Activated CD4-positive, alpha-beta memory T cell treated with anti-CD3 and anti-CD28 coated beads for 36 hours (primary cell): ENCODE measurements around the gene MEOX1. TPM values are rescaled to one million over a fixed set of nuclear protein-coding genes. Genes with fewer than 3 reads are reported as not detected.
A peak's percentile ranks its signal among the peaks of the same experiment; 100 is the strongest.
"Not testable (repeated sequence)": the region's sequence is repeated elsewhere in the genome, so short reads cannot be mapped to it uniquely, and the experiment has no call there.

ENCODE experiments used
- CTCF ChIA-PET: fragments of 350-600 bp; sonication (Branson Sonifier 250); formaldehyde crosslinking; loops from one replicate; lab custom pipeline; 2021; ENCODE audit warnings: antibody characterized with exemption, inconsistent platforms; lab: Charles Lee
- POLR2A ChIA-PET: fragments of 350-600 bp; sonication (Branson Sonifier 250); formaldehyde crosslinking; loops from one replicate; lab custom pipeline; 2021; ENCODE audit warnings: antibody characterized with exemption; lab: Charles Lee
- DNase-seq: peaks from one replicate; pipeline ENCODE4 v3.0.0-alpha.2; 2020
- H3K27ac Mint-ChIP-seq: one replicate; pipeline ENCODE4 v1.8.0; 2021; ENCODE audit warnings: mixed read lengths
- H3K27me3 Mint-ChIP-seq: one replicate; pipeline ENCODE4 v1.8.0; 2021; ENCODE audit warnings: mixed read lengths
- H3K36me3 Mint-ChIP-seq: one replicate; pipeline ENCODE4 v1.8.0; 2021; ENCODE audit warnings: mixed read lengths
- H3K4me1 Mint-ChIP-seq: one replicate; pipeline ENCODE4 v1.8.0; 2021; ENCODE audit warnings: low read depth, mixed read lengths
- H3K4me3 Mint-ChIP-seq: one replicate; pipeline ENCODE4 v1.8.0; 2021; ENCODE audit warnings: mild to moderate bottlenecking, mixed read lengths
- H3K9me3 Mint-ChIP-seq: one replicate; pipeline ENCODE4 v1.8.0; 2021; ENCODE audit warnings: mixed read lengths
- intact Hi-C: fragments of 100-400 bp; cut with micrococcal nuclease; formaldehyde crosslinking; loops from one replicate; pipeline ENCODE4 v1.15.1; 2023
- total RNA-seq, 2 experiments: library from RNA; stranded (reverse); gene quantifications; one replicate each; pipeline ENCODE4 v1.2.3, GENCODE V29; 2021

The MEOX1 gene
- total RNA-seq, 2 experiments from 2014 or later: 0.34 to 0.67 TPM

DNA sequence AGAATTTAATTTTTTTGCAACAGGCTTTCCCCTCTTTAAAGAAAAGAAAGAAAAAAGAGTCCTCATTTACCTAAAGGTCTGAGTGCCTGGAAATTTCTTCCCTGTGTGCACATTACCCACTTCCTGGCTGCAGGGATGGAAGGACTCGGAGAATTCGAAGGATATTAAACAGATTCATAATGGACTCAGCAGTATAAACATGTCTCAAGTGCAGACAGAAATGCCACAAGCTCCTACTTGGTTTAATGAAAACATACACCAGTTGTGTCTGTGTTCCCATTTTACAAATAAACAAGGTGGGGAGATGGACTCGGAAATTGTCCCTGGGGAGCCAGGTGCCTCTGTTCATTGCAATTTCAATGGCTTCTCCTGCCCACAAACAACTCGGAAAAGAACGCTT is 47.2 kb downstream of the MEOX1 start:
- H3K4me3 Mint-ChIP-seq: no peak overlapping the region
- H3K27me3 Mint-ChIP-seq: no peaks in the 10 kb centered on the region
- H3K27ac Mint-ChIP-seq: no peak overlapping the region
- CTCF ChIA-PET: interaction anchor here (1.5 kb wide), 1 partner anchor 38 kb away, joined by 5 read pairs; no protein-coding TSS in a partner anchor
- no peaks in the 10 kb centered on the region for H3K4me1 Mint-ChIP-seq
- POLR2A ChIA-PET: no interaction called here
- intact Hi-C loops: no loop called here
- H3K9me3 Mint-ChIP-seq: no peaks in the 10 kb centered on the region
- no peak for DNase-seq
- no peaks in the 10 kb centered on the region for H3K36me3 Mint-ChIP-seq

DNA sequence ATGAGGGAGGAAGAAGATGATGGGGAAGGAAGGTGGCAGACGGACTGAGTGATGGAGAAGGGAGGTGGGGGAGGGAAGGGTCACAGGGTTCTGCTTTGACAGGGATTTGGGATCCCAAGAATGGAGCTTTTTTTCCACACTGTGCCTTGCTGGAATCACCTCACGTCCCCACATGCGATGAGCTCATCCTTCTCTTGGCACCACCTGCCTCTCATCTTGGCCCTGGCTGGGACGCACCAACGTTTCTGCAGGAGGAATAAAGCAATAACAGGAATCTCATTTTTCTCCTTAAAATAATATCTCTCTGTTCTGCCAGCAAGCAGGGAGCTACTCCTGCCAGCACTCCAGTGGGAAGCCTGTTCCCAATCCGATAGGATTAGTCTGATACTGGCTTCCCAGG is 47.8 kb downstream of the MEOX1 start:
- Mint-ChIP-seq H3K4me1 (no peaks in the 10 kb centered on the region), H3K36me3 (no peaks in the 10 kb centered on the region), H3K27ac (no peak overlapping the region), H3K27me3 (no peaks in the 10 kb centered on the region), H3K9me3 (no peaks in the 10 kb centered on the region), H3K4me3 (no peak overlapping the region)
- ChIA-PET CTCF (no interaction called here), POLR2A (no interaction called here)
- intact Hi-C loops: no loop called here
- no peak for DNase-seq

GRCh38 chr17:43612515-43612914 is 49.2 kb downstream of the MEOX1 start:
- no peaks in the 10 kb centered on the region for H3K9me3 Mint-ChIP-seq
- peaks cover 5% of the 10 kb centered on the region for H3K4me1 Mint-ChIP-seq
- intact Hi-C loops: no loop called here
- no peak overlapping the region for H3K4me3 Mint-ChIP-seq
- H3K27ac Mint-ChIP-seq: no peak overlapping the region
- ChIA-PET POLR2A (no interaction called here), CTCF (interaction anchor here (1.9 kb wide), 1 partner anchor 61 kb away, joined by 7 read pairs; no protein-coding TSS in a partner anchor)
- no peak for DNase-seq
- no peaks in the 10 kb centered on the region for H3K27me3 Mint-ChIP-seq
- H3K36me3 Mint-ChIP-seq: no peaks in the 10 kb centered on the region

DNA sequence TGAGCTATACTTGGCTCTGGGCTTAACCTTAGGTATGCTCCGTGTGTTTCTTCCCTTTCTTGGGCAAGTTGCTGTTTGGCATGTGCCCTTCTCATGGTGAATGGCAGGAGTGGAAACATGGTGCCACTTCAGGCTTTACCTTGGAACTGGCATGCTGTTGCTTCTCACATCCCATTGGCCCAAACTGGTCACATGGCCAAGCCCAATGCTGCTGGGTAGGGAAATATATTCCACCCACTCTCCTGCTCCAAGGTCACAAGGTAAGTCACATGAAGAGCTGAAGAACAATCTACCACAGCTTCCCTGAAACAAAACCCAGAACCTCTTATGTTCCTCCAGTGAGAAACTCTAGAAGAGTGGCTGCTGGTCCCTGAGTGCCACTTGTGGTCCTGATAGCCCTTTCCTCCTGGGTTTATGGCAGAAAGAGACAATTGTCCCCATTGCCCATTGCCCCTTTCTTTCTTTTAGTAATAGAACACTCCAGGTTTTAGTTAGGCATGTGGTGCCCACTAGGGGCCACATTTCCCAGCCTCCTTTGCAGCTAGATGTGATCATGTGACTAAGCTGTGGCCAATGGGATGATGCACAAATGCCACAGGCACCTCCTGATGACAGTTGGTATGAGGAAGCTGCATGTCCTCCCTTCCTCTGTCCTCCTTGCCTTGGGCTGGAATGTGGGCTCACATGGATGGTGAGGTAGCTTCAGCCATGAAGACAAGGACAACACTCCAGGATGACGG is 50.3 kb downstream of the MEOX1 start:
- H3K4me3 Mint-ChIP-seq: no peak overlapping the region
- intact Hi-C loops: no loop called here
- POLR2A ChIA-PET: no interaction called here

DNA sequence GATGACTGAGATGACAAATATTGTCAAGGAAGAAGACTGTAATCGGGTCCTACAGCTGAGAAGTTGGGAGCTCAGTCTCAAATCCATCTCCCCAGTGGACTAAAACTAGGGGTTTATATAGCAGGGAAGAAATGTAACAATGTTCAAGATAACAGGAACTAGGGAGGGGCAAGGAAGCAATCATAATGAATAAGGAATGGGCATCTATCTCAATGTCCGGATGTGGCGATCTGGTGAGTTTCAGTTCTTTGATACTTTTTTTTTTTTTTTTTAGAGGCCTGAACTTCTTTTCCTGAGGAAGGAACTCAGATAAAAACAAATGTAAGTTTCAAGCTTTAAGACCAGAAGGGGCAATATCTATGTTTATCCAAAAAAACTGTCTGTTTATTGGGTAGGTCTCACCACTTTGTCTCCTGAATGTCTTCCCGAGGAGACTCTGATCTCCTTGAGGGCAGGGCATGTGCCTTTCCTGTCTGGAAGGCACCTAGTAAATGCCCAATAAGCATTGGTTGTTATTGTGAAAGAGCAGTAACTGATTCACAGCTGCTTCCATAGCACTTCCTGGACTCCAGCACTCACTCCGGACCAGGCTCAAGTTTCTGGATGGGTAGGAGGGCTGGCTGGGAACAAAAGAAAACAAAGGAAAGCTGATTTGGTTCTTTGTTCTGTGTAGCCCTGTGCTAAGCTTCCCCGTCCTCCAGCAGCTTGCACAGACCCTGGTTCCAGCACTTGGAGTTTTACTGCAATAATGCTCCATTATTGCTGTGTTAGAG is 51.9 kb downstream of the MEOX1 start:
- DNase-seq: no peak
- ChIA-PET CTCF (interaction anchor here (1.5 to 1.8 kb wide), 3 partner anchors 33 to 156 kb away, joined by 4 to 8 read pairs (median 5); no protein-coding TSS in a partner anchor), POLR2A (interaction anchor here (0.6 kb wide), 1 partner anchor 58 kb away, joined by 3 read pairs; no protein-coding TSS in a partner anchor)
- H3K4me1 Mint-ChIP-seq: peaks cover 5% of the 10 kb centered on the region
- no peaks in the 10 kb centered on the region for H3K36me3 Mint-ChIP-seq
- no peak overlapping the region for H3K27ac Mint-ChIP-seq
- H3K27me3 Mint-ChIP-seq: no peaks in the 10 kb centered on the region
- intact Hi-C loops: no loop called here
- no peaks in the 10 kb centered on the region for H3K9me3 Mint-ChIP-seq
- no peak overlapping the region for H3K4me3 Mint-ChIP-seq

More for the DNA sequence above, 50.3 kb downstream of the MEOX1 start:
- Mint-ChIP-seq H3K27ac (no peak overlapping the region), H3K4me1 (peaks cover 5% of the 10 kb centered on the region), H3K27me3 (no peaks in the 10 kb centered on the region), H3K9me3 (no peaks in the 10 kb centered on the region), H3K36me3 (no peaks in the 10 kb centered on the region)
- DNase-seq: peak; percentile 18
- CTCF ChIA-PET: interaction anchor here (0.9 to 1.9 kb wide), 2 partner anchors 35 to 63 kb away, joined by 5 to 7 read pairs; no protein-coding TSS in a partner anchor

- Mint-ChIP-seq H3K4me3 (no peak overlapping the region), H3K27ac (peak overlapping the region; percentile 45), H3K9me3 (no peaks in the 10 kb centered on the region), H3K36me3 (no peaks in the 10 kb centered on the region), H3K27me3 (no peaks in the 10 kb centered on the region), H3K4me1 (peaks cover 5% of the 10 kb centered on the region)
- ChIA-PET POLR2A (interaction anchor here (0.7 kb wide), 1 partner anchor 240 kb away, joined by 3 read pairs; no protein-coding TSS in a partner anchor), CTCF (interaction anchor here (1.5 to 1.8 kb wide), 2 partner anchors 32 to 65 kb away, joined by 5 to 8 read pairs; no protein-coding TSS in a partner anchor)
- peak; percentile 81 for DNase-seq
- intact Hi-C loops: loop anchor here (1.0 kb wide), 1 partner anchor 54 kb away; no protein-coding TSS in a partner anchor
These were observed 53.4 kb downstream of the MEOX1 start for GRCh38 chr17:43608313-43608712.

- H3K27me3 Mint-ChIP-seq: peaks cover 1% of the 10 kb centered on the region
- CTCF ChIA-PET: interaction anchor here (0.6 to 1.5 kb wide), 2 partner anchors 63 to 69 kb away, joined by 3 to 4 read pairs; no protein-coding TSS in a partner anchor
- POLR2A ChIA-PET: no interaction called here
- no peak for DNase-seq
- intact Hi-C loops: no loop called here
- H3K4me3 Mint-ChIP-seq: no peak overlapping the region
- H3K4me1 Mint-ChIP-seq: peaks cover 5% of the 10 kb centered on the region
- no peaks in the 10 kb centered on the region for H3K36me3 Mint-ChIP-seq
- no peaks in the 10 kb centered on the region for H3K9me3 Mint-ChIP-seq
- H3K27ac Mint-ChIP-seq: no peak overlapping the region
These were observed 57.2 kb downstream of the MEOX1 start for GRCh38 chr17:43604549-43604948.

DNA sequence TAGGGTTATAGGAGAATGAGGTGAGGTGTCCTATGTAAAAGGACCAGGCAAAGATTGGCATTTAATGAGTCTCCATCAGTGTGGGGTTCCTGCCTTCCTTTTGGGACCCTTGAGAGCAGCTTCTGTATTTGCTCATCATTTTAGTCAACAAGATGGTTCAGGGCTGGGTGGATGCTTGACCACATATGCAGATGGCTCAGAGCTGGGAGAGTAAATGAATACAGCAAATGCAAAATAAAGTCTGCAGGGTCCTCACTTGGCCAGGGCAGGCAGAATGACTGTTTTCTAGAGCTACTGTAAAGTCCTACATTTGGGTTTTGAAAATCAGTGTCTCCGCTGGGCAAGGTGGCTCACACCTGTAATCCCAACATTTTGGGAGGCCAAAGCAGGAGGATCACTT is 58.4 kb downstream of the MEOX1 start:
- POLR2A ChIA-PET: no interaction called here
- Mint-ChIP-seq H3K9me3 (no peaks in the 10 kb centered on the region), H3K36me3 (no peaks in the 10 kb centered on the region), H3K27me3 (peaks cover 1% of the 10 kb centered on the region), H3K27ac (no peak overlapping the region), H3K4me3 (no peak overlapping the region), H3K4me1 (peaks cover 2% of the 10 kb centered on the region)
- intact Hi-C loops: no loop called here
- CTCF ChIA-PET: interaction anchor here (0.6 to 1.5 kb wide), 2 partner anchors 26 to 70 kb away, joined by 3 to 4 read pairs; no protein-coding TSS in a partner anchor
- no peak for DNase-seq

- POLR2A ChIA-PET, H3K27ac Mint-ChIP-seq, H3K4me1 Mint-ChIP-seq, H3K36me3 Mint-ChIP-seq, CTCF ChIA-PET, intact Hi-C loops, H3K9me3 Mint-ChIP-seq, H3K4me3 Mint-ChIP-seq, DNase-seq, H3K27me3 Mint-ChIP-seq: not testable (repeated sequence)
These were observed 59.2 kb downstream of the MEOX1 start for GRCh38 chr17:43602556-43602955.

- Mint-ChIP-seq H3K36me3 (no peaks in the 10 kb centered on the region), H3K27me3 (peaks cover 1% of the 10 kb centered on the region), H3K27ac (no peak overlapping the region), H3K9me3 (no peaks in the 10 kb centered on the region), H3K4me3 (no peak overlapping the region), H3K4me1 (no peaks in the 10 kb centered on the region)
- intact Hi-C loops: no loop called here
- ChIA-PET POLR2A (no interaction called here), CTCF (no interaction called here)
- no peak for DNase-seq
These were observed 60.3 kb downstream of the MEOX1 start for GRCh38 chr17:43601280-43602039.

DNA sequence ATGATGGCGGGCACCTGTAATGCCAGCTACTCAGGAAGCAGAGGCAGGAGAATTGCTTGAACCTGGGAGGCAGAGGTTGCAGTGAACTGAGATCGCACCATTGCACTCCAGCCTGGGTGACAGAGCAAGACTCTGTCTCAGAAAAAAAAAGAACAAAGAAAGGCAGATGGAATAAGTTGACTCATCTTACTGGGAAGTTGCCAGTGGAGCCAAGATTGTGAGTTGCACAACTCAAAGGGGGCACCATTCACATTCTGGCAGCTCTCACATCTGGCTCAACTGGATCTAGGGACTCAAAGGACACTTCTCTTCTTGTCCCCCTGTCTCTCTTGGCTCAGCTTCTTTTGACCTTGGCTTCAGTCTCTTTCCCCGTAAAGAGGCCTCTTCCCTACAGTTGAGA is 61.9 kb downstream of the MEOX1 start:
- CTCF ChIA-PET: no interaction called here
- H3K36me3 Mint-ChIP-seq: no peaks in the 10 kb centered on the region

More for the DNA sequence above, 61.9 kb downstream of the MEOX1 start:
- no peak overlapping the region for H3K4me3 Mint-ChIP-seq
- no peak overlapping the region for H3K27ac Mint-ChIP-seq
- no peaks in the 10 kb centered on the region for H3K4me1 Mint-ChIP-seq
- intact Hi-C loops: no loop called here
- DNase-seq: no peak
- POLR2A ChIA-PET: no interaction called here
- H3K27me3 Mint-ChIP-seq: peaks cover 1% of the 10 kb centered on the region
- H3K9me3 Mint-ChIP-seq: no peaks in the 10 kb centered on the region
